ENCODE results near the gene SHF.
A peak's percentile ranks its signal among the peaks of the same experiment; 100 is the strongest.

The SHF gene

GRCh38 chr15:45186771-45187577 is 792 bp downstream of the SHF start:
- no peak for DNase-seq (ENCODE audit: low read depth, low spot score)
- H3K36me3 ChIP-seq (ENCODE audit: insufficient read depth, low read length): no peaks in the 10 kb centered on the region
- H3K4me3 ChIP-seq: peak overlapping the region; percentile 85
- peak overlapping the region; percentile 72 for H3K9ac ChIP-seq (ENCODE audit: insufficient read length)
- TF ChIP-seq POLR2AphosphoS5 (IDR thresholded peaks at IDR 0.05; ENCODE audit: borderline replicate concordance, low read depth, low read length) (no peak), FOXP2 (optimal IDR thresholded peaks at IDR 0.05; ENCODE audit: control extremely low read depth, extremely low read length, insufficient read depth) (no peak), EZH2 (IDR thresholded peaks at IDR 0.05) (no peak)
- no peak overlapping the region for H3K27ac ChIP-seq
- H3K9me3 ChIP-seq (ENCODE audit: low read depth, low read length): no peaks in the 10 kb centered on the region

- peak overlapping the region; percentile 85 for H3K4me3 ChIP-seq
- no peaks in the 10 kb centered on the region for H3K36me3 ChIP-seq (ENCODE audit: insufficient read depth, low read length)
- H3K9ac ChIP-seq (ENCODE audit: insufficient read length): peak overlapping the region; percentile 72
- DNase-seq (ENCODE audit: low read depth, low spot score): no peak
- H3K9me3 ChIP-seq (ENCODE audit: low read depth, low read length): no peaks in the 10 kb centered on the region
- H3K27ac ChIP-seq: no peak overlapping the region
- TF ChIP-seq POLR2AphosphoS5 (IDR thresholded peaks at IDR 0.05; ENCODE audit: borderline replicate concordance, low read depth, low read length) (no peak), EZH2 (IDR thresholded peaks at IDR 0.05) (no peak), FOXP2 (optimal IDR thresholded peaks at IDR 0.05; ENCODE audit: control extremely low read depth, extremely low read length, insufficient read depth) (no peak)
Observed at GRCh38 chr15:45185903-45186770, 1.6 kb downstream of the SHF start.

GRCh38 chr15:45185069-45185779 is 2.5 kb downstream of the SHF start:
- TF ChIP-seq POLR2AphosphoS5 (IDR thresholded peaks at IDR 0.05; ENCODE audit: borderline replicate concordance, low read depth, low read length) (no peak), EZH2 (IDR thresholded peaks at IDR 0.05) (no peak), FOXP2 (optimal IDR thresholded peaks at IDR 0.05; ENCODE audit: control extremely low read depth, extremely low read length, insufficient read depth) (no peak)

GRCh38 chr15:45184562-45185041 is 3.2 kb downstream of the SHF start:
- no peak for DNase-seq (ENCODE audit: low read depth, low spot score)
- Histone ChIP-seq H3K9ac (ENCODE audit: insufficient read length) (no peak overlapping the region), H3K4me3 (no peak overlapping the region), H3K36me3 (ENCODE audit: insufficient read depth, low read length) (no peaks in the 10 kb centered on the region), H3K9me3 (ENCODE audit: low read depth, low read length) (no peaks in the 10 kb centered on the region), H3K27ac (no peak overlapping the region)
- TF ChIP-seq FOXP2 (optimal IDR thresholded peaks at IDR 0.05; ENCODE audit: control extremely low read depth, extremely low read length, insufficient read depth) (no peak), POLR2AphosphoS5 (IDR thresholded peaks at IDR 0.05; ENCODE audit: borderline replicate concordance, low read depth, low read length) (no peak), EZH2 (IDR thresholded peaks at IDR 0.05) (no peak)

More at GRCh38 chr15:45185069-45185779, 2.5 kb downstream of the SHF start:
- Histone ChIP-seq H3K27ac (no peak overlapping the region), H3K9me3 (ENCODE audit: low read depth, low read length) (no peaks in the 10 kb centered on the region), H3K36me3 (ENCODE audit: insufficient read depth, low read length) (no peaks in the 10 kb centered on the region), H3K9ac (ENCODE audit: insufficient read length) (no peak overlapping the region), H3K4me3 (peak overlapping the region; percentile 34; the same call in 1 of the 2 replicates)
- no peak for DNase-seq (ENCODE audit: low read depth, low spot score)

DNA sequence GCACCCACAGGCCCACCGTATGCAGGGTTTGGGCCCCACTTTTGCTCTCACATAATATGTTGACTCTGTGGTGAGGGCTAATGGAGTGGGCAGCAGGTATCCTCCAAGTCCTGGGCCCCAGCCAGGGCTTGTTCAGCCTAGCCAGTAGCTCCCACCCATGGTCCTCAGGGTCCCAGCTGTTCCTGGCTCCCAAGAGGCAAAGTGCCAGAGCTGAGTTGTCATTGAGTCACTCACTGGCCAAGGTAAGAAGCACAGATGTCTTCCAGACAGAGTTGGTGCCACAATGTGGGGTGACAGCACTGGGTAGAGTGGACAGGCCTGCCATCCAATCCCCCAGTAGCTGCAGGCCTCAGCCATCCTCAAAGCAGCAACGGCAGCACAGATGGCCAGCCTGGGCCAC is 4.3 kb downstream of the SHF start:
- Histone ChIP-seq H3K9ac (ENCODE audit: insufficient read length) (no peak overlapping the region), H3K27ac (peak overlapping the region; percentile 73), H3K9me3 (ENCODE audit: low read depth, low read length) (no peaks in the 10 kb centered on the region), H3K36me3 (ENCODE audit: insufficient read depth, low read length) (no peaks in the 10 kb centered on the region), H3K4me3 (no peak overlapping the region)
- DNase-seq (ENCODE audit: low read depth, low spot score): no peak
- no peak for TF ChIP-seq EZH2 (IDR thresholded peaks at IDR 0.05)
- no peak for TF ChIP-seq FOXP2 (optimal IDR thresholded peaks at IDR 0.05; ENCODE audit: control extremely low read depth, extremely low read length, insufficient read depth)
- no peak for TF ChIP-seq POLR2AphosphoS5 (IDR thresholded peaks at IDR 0.05; ENCODE audit: borderline replicate concordance, low read depth, low read length)

- Histone ChIP-seq H3K27ac (peak overlapping the region; percentile 73), H3K9ac (ENCODE audit: insufficient read length) (no peak overlapping the region), H3K36me3 (ENCODE audit: insufficient read depth, low read length) (no peaks in the 10 kb centered on the region; the same call in 1 of the 2 replicates), H3K9me3 (ENCODE audit: low read depth, low read length) (no peaks in the 10 kb centered on the region), H3K4me3 (no peak overlapping the region)
- DNase-seq (ENCODE audit: low read depth, low spot score): no peak
- TF ChIP-seq FOXP2 (optimal IDR thresholded peaks at IDR 0.05; ENCODE audit: control extremely low read depth, extremely low read length, insufficient read depth) (no peak), POLR2AphosphoS5 (IDR thresholded peaks at IDR 0.05; ENCODE audit: borderline replicate concordance, low read depth, low read length) (no peak), EZH2 (IDR thresholded peaks at IDR 0.05) (no peak)
Observed at GRCh38 chr15:45182996-45183395, 4.8 kb downstream of the SHF start.

- TF ChIP-seq FOXP2 (optimal IDR thresholded peaks at IDR 0.05; ENCODE audit: control extremely low read depth, extremely low read length, insufficient read depth): no peak
- no peak for TF ChIP-seq POLR2AphosphoS5 (IDR thresholded peaks at IDR 0.05; ENCODE audit: borderline replicate concordance, low read depth, low read length)
- TF ChIP-seq EZH2 (IDR thresholded peaks at IDR 0.05): no peak
- Histone ChIP-seq H3K4me3 (peak overlapping the region; percentile 34; the same call in 1 of the 2 replicates), H3K36me3 (ENCODE audit: insufficient read depth, low read length) (no peaks in the 10 kb centered on the region; the same call in 1 of the 2 replicates), H3K9ac (ENCODE audit: insufficient read length) (no peak overlapping the region), H3K27ac (peak overlapping the region; percentile 73; the same call in 1 of the 2 replicates), H3K9me3 (ENCODE audit: low read depth, low read length) (no peaks in the 10 kb centered on the region)
- DNase-seq (ENCODE audit: low read depth, low spot score): no peak
Observed at GRCh38 chr15:45181491-45182285, 6.1 kb downstream of the SHF start.
